ENCODE measurements around the gene NKX6-2. TPM values are rescaled to one million over a fixed set of nuclear protein-coding genes. Genes with fewer than 3 reads are reported as not detected.

NKX6-2 gene
- total RNA-seq, 1 donor from 2014 or later, result 0.14 TPM

- Mint-ChIP-seq H3K27ac (no peak overlapping the region), H3K9me3 (no peaks in the 10 kb centered on the region), H3K4me1 (ENCODE audit: unreplicated experiment) (no peaks in the 10 kb centered on the region), H3K27me3 (no peaks in the 10 kb centered on the region), H3K36me3 (peaks cover 4% of the 10 kb centered on the region), H3K4me3 (no peak overlapping the region)
- DNase-seq (ENCODE audit: extremely low spot score, unreplicated experiment), result no peak
- TF ChIP-seq CTCF (conservative IDR thresholded peaks at IDR 0.05), result no peak
Measured at GRCh38 chr10:132733926-132734325, 52.0 kb downstream of the NKX6-2 start.

Other genes starting within 250 kb of the NKX6-2 start
- 26.2 and 26.6 TPM in 2 replicates for gene INPP5A, start 248.4 kb downstream of the NKX6-2 start, total RNA-seq (ENCODE audit: low replicate concordance)
- 2.9 and 10.9 TPM in 2 replicates for gene CFAP46, start 156.4 kb upstream of the NKX6-2 start, total RNA-seq (ENCODE audit: low replicate concordance)